NCI-H82 treated with DMSO at 0.1 percent for 48 hours (cell line): Measurements from ENCODE around the gene NIT2.
"Not testable (repeated sequence)": the region's sequence is repeated elsewhere in the genome, so short reads cannot be mapped to it uniquely, and the experiment has no call there.

Source experiments
- DNase-seq: peaks from one replicate; lab custom pipeline; 2025; ENCODE audit not compliant: unreplicated experiment; lab: John Stamatoyannopoulos, UW

NIT2 gene, protein sequence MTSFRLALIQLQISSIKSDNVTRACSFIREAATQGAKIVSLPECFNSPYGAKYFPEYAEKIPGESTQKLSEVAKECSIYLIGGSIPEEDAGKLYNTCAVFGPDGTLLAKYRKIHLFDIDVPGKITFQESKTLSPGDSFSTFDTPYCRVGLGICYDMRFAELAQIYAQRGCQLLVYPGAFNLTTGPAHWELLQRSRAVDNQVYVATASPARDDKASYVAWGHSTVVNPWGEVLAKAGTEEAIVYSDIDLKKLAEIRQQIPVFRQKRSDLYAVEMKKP

DNA sequence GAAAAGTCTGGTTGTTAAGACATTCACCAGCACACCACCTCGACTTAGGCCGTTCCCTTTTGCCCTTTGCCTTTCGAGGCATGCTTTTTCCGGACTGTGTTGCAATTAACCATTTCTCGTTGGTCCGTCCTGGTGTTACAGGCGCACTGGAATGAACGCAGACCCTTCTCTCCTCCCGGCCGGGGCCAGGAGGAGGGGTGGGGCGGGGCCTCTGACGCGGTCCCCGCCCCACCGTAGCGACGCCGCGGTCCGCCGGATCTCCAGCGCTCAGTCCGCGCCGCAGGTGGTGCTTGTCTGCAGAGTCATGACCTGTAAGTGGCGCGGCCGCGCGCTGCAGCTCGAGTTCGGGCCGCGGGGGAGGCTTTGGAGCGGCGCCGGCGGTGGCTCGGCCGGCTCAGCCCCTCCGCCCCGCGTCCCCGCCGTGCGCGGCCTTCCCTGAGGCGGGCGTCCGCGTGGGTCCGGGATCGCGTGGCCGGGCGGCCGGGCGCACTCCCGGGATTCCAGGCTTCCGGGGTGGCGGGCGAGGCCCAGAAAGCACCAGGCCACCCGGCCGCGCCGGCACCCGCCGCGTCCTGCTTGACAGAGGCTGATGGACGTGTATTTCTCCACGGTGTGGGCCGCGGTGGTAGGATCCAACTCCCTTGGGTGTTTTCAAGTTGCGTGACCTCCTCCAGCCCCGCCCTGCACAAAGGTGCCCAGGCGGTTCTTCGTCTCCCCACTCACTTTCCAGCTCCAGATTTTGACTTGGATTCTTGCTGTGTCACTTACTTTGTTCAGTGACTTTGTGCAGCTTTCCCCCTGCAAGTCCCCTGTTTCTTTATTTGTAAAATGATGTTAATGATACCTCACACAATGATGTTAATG is at the start of gene NIT2:
TSS of gene NIT2 (plus strand) at position 270 of the 864 bp plus-strand sequence. CDS start at position 305, 35 bp downstream.
- DNase-seq, result peak; percentile 56

DNA sequence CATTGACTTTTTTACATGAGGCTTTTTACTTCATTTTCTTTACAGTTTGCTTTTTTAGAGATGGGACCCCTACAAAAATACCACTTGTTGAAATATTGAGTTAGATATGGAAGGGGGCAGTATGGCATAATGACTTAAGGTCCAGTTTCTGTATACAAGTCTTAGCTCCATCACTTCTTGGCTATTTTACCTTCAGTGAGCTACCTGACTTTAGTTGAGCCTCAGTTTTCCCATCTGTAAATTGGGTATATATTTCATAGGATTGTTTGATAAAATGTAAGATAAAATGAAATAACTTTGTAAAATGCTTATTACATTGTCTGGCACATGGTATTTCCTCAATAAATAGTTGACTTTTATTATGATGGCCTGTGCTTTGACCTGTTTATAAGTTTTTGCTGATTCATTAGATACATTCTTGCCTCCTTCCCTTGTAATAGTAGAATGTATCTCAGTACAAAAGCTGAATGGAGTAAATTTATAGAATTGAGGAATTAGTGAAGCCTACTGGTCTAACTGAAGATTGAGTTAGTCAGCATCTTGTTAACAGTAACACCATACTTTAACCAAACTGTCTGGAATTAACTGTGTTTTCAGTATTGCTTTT is 46.2 kb upstream of the NIT2 start:
- DNase-seq, result no peak

DNA sequence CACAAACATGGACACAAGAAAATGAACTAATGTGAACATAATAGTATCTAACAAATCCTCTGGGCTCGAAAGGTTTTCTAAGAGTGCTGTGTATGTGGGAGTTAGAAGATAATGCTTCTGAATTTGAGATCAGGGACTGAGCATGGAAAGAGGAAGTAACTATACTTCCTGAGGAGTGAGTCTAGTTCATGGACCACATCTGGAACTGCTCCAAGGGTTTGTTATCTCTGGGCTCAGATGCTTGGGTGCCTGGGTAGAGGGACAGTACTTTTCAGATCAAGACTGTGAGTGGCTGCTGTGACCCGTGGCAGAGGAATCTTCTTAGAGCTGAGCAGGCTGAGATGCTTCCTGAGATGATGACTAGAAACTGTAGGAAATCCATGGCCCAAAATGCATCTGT is 45.2 kb upstream of the NIT2 start:
- no peak for DNase-seq

DNA sequence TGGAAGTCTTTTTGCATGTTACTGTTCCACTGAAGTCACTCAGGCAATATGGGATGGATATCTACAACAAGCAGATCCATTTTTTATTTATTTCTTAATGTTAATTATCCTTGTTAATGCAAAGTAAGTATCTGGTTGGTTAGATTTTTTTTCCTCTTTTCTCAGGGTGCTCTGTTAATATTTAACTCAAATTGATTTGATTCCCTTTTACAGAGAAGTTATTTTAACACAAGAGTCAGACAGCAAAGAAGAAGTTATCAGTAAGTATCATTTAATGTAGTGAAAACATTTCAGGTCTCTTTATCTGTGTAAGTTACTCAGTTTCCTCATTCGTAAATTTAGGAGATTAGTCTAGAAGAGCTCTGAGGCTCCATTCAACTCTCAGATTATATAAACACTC is 39.5 kb upstream of the NIT2 start:
- DNase-seq, result no peak

DNA sequence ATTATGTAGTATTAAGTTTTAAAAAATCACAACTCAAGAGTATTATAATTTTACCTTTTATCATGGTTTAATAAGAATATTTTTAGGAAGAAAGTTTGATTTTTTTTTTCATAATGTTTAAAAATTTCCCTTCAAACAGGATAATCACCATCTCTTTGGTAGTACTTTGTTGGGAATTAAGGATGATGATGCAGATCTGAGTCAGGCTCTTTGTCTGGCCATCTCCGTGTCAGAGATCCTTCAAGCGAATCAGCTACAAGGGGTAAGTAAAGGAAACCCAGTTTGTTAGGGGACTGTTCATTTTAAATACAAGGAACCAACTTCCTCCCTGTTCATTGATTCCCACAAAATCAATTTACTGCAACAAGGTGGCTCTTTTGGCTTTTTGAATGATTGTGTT is 36.8 kb upstream of the NIT2 start:
- no peak for DNase-seq

- no peak for DNase-seq
These were observed 35.5 kb upstream of the NIT2 start for GRCh38 chr3:100299016-100299415.

GRCh38 chr3:100306695-100307094 is 27.9 kb upstream of the NIT2 start:
- no peak for DNase-seq

DNA sequence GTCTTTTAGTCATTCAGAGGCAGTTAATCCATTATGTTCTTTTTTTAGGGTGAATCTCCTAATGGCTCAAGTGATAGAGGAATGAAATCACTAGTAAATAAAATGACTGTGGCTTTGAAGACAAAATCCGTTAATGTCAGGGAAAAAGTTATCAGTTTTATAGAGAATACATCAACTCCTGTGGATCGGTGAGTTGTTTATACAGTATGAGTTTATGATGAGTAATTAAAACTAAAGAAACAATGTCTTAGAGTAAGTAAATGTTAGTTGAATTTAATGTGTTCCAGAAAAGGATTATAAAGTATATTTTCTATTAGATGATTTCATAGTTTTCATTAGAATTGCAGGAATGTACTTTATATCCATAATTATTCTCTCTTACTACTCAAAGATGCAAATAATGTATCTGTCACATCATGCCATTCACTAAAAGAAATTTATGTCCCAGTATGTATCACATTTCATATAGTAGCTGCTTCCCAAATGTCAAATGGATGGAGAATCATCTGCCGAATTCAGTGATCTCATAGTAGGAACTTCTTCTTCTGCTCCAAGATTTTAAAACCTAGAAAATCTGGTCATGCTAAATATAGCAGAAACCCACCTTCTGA is 24.1 kb upstream of the NIT2 start:
- DNase-seq, result no peak

GRCh38 chr3:100311011-100311410 is 23.5 kb upstream of the NIT2 start:
- no peak for DNase-seq

DNA sequence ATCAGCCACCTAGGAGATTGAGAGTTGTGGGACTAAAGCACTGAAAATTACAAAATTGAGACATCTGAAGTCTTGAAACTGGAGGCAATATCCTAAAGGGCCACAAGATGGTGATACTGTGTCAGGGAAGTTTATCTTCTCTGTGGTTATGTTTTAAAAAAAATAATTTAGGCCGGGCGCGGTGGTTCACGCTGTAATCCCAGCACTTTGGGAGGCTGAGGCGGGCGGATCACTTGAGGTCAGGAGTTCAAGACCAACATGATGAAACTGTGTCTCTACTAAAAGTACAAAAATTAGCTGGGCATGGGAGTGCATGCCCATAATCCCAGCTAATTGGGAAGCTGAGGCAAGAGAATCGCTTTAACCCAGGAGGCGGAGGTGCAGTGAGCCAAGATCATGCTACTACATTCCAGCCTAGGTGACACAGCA is 17.9 kb upstream of the NIT2 start:
- peak; percentile 25 for DNase-seq

DNA sequence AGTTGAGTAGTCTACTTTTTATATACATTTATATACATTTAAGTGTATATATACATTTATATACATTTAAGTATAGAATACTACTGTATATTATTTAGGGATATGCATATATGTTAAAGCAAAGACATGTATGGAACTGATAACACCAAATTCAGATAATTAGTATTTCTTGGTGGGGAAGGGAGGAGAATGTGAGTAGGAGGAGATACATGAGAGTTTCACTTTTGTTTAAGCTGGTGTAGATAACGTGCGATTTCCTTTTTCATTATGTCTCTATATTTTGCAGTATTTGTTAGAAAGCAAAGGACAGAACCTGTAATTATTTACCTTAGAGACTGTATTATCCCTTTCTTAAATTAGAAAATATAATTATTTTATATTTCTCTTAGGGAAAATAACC is 16.6 kb upstream of the NIT2 start:
- no peak for DNase-seq

DNA sequence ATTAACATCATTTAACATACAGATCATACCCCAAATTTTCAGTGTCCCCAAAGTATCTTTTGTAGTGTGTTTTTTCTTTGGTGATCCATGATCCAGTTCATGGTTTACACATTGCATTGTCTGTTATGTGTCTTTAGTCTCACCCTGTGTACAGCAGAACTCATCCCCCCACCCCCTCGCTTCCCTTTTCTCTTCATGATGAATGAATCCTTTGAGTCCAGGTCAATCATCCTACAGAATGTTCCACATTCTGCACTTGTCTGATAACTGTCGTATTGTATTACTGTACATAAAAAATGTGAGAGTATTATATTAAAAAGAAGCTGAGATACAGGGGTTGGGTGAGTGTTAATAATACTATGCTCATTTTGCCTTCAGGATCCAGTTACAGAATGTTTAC is 14.6 kb upstream of the NIT2 start:
- DNase-seq, result no peak

DNA sequence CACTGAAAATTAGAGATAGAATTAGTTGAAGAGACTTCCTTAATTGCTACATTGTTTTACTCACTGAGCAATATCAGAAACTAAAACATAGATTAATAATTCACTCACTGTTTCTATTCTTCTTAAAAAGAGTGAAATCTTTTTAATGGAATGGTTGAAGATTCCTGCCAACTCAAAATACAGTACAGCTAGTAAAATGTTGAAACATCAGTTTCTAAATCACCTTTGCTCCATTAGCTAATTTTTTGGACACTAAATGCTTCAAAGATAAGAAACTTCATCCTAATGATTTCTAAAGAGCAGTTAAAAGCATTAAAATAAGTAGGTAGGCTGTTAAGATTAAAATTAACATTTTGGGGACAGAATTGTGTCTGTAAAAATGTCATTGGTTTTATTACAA is 10.5 kb upstream of the NIT2 start:
- DNase-seq, result no peak

DNA sequence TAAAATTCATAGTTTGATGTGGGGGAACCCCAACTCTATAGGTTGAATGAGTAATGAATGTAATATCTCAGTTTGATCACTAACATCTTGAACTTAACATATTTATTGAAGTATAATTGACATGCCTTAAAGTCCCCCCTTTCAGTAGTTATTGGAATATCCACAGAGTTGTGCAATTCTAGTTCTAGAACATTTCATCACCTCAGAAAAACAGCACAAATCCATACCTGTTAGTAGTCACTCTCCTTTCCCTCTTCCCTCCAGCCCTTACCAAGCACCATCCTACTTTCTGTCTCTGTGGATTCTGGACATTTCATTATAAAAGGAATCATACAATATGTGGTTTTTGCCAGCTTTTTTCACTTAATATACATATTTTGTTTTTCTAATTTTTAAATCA is 8.7 kb upstream of the NIT2 start:
- DNase-seq, result no peak

DNA sequence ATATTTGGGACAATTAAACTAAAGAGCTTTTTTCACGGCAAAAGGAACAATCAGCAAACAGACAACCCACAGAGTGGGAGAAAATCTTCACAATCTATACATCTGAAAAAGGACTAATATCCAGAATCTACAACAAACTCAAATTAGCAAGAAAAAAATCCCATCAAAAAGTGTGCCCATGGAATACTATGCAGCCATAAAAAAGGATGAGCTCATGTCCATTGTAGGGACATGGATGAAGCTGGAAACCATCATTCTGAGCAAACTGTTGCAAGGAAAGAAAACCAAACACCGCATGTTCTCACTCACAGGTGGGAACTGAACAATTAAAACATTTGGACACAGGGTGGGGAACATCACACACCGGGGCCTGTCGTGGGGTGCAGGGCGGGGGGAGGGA is 7.2 kb upstream of the NIT2 start:
- DNase-seq, result not testable (repeated sequence)

DNA sequence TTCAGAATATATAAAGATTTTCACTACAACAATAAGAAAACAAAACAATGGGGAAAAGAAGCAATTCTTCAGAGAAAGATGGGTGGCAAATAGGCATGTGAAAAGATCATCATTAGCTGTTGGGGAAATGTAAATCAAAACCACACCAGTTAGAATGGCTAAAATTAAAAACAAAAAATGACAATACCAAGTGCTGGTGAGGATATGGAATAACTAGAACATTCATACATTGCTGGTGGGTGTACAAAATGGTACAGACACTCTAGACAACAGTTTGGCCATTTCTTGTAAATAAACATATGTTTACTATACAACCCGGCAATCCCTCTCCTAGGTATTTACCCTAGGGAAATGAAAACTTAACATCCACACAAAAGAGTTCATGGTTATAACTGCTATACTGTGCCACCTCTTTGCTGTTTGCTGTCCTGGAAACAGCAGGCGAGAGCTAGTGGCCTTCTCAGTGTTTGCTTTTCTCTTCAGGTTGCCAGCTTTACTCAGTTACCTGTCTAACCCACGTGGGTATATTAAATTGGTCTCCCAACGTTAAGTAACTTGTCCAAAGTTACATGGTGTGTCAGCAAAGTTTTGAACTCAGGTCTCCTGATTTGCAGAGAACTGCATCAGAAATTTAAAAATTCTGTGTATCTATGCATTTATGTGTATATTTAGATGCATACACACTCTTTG is 4.6 kb upstream of the NIT2 start:
- no peak for DNase-seq

- DNase-seq, result no peak
These were observed 3.9 kb upstream of the NIT2 start for GRCh38 chr3:100330651-100331050.

DNA sequence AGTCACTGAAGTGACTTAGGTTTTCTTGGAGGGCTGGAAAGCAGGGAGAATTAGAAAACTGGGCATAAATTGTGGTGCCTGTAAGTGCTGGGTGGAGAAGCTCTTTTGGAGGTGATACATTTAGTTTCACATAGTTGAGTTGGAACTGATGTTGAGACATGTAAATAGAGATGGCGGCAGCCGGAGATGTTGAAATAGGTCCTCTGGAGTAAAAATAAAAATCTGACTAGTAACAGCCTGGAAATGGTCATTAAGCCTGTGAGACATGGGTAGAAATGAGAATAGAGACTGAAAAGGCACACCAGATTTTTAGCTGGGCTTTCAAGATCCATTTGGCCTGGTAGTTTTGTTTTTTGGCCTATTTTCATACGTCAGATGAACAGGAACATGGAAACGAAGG is 2.9 kb upstream of the NIT2 start:
- DNase-seq, result no peak

DNA sequence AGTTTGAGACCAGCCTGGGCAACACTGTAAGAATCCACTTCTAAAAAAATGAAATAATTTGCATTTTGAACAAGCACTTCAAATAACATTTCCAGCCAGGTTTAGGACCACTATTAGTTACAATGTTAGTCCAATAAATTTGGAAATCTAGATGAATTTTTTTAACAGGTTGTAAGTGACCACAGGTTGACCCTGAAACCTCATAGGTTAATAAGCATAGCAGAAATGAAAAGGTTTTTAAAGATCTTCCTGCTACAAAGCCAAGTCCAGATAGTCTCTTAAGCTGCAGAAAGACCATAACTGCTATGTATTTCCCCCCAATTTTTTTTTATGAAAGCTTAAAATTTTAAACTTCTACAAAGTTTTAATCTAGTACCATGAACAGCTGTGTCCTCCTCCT is 1.5 kb upstream of the NIT2 start:
- DNase-seq, result no peak

DNA sequence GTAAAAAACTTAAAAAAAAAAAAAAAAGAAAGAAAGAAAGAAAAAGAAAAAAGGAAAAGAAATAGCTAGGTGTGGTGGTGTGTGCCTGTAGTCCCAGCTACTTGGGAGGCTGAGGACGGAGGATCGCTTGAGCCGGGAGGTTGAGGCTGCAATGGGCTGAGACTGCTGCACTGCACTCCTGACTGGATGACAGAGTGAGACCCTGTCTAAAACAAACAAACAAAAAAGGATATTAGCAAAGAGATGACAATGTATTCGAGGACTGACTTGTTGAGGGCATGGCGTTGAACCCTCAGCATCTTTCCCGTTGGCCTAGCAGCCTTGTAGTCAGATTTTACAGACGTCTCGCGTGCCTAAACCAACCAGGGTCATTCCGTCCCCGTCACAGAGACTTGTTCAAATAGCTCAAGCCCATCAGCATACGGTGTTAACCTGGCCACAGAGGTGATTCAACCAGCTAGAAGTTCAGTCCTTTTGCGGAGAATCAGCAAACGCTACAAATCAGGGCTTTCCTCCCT is 528 bp upstream of the NIT2 start:
- DNase-seq, result no peak

DNA sequence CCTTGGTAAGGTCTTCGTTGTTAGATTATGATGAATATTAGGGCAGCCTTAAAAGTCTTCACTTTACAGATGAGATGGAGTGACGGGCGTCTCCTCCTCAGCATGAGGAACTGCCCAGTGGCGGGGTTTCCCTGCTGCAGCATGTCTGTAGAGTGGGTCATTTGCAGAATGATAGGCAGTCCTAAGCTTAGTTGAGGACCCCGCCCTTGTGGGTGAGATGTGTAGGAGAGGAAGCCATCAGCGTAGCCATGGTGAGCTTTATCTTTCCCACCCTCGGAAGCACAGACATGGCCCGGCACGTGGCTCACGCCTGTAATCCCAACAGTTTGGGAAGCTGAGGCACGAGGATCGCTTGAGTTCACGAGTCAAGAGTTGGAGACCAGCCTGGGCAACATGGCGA is 877 bp downstream of the NIT2 start:
- peak; percentile 53 for DNase-seq
